ENCODE results near the gene CACNA1C.

GRCh38 chr12:2644683-2645405, 592.1 kb downstream of the CACNA1C start:
- TF ChIP-seq CTCF (IDR thresholded peaks at IDR 0.05) = no peak
- TF ChIP-seq POLR2A (IDR thresholded peaks at IDR 0.05) = no peak
